HepG2 (cell line): ENCODE data around the gene SELENOI. TPM values are rescaled to one million over a fixed set of nuclear protein-coding genes. Genes with fewer than 3 reads are reported as not detected.
A peak's percentile ranks its signal among the peaks of the same experiment; 100 is the strongest.

ENCODE experiments used
- ATF5 ChIP-seq: sonication (generic); formaldehyde crosslinking; IDR thresholded peaks from 2 replicates; pipeline ENCODE4 v1.4.0; 2020; ENCODE audit warnings: mild to moderate bottlenecking, low read depth, missing genetic modification reagents
- DBP ChIP-seq: sonication (generic); formaldehyde crosslinking; IDR thresholded peaks from 2 replicates; pipeline ENCODE4 v1.4.0; 2020; ENCODE audit warnings: missing genetic modification reagents; ENCODE audit errors: not compliant biosample characterization
- GATAD2A ChIP-seq: IDR thresholded peaks from 2 replicates; pipeline ENCODE4 v1.6.1; 2016
- HOXD1 ChIP-seq: sonication (generic); formaldehyde crosslinking; IDR thresholded peaks from 2 replicates; pipeline ENCODE4 v1.5.0; 2020; ENCODE audit warnings: missing genetic modification reagents
- MEIS2 ChIP-seq: sonication (generic); formaldehyde crosslinking; IDR thresholded peaks from 2 replicates; pipeline ENCODE4 v1.9.0; 2021; ENCODE audit warnings: mild to moderate bottlenecking, missing genetic modification reagents
- RARA ChIP-seq: IDR thresholded peaks from 2 replicates; pipeline ENCODE4 v1.6.1; 2016; ENCODE audit warnings: missing genetic modification reagents, missing compliant biosample characterization
- SMAD3 ChIP-seq: sonication (generic); formaldehyde crosslinking; IDR thresholded peaks from 2 replicates; pipeline ENCODE4 v1.4.0; 2020; ENCODE audit warnings: missing genetic modification reagents
- TAF1 ChIP-seq: sonication (generic); formaldehyde crosslinking; IDR thresholded peaks from 2 replicates; pipeline ENCODE4 v1.4.0; 2020; ENCODE audit warnings: missing genetic modification reagents
- ZKSCAN8 ChIP-seq: IDR thresholded peaks from 2 replicates; pipeline ENCODE4 v1.6.1; 2016; ENCODE audit warnings: borderline replicate concordance, missing genetic modification reagents, missing compliant biosample characterization
- ZNF20 ChIP-seq: sonication (generic); formaldehyde crosslinking; IDR thresholded peaks from 2 replicates; pipeline ENCODE4 v1.4.0; 2020; ENCODE audit warnings: mild to moderate bottlenecking, moderate library complexity, missing genetic modification reagents
- ZNF205 ChIP-seq: IDR thresholded peaks from 2 replicates; pipeline ENCODE4 v1.6.1; 2018; ENCODE audit warnings: missing biosample characterization, missing genetic modification reagents
- ZNF292 ChIP-seq: sonication (generic); formaldehyde crosslinking; IDR thresholded peaks from 2 replicates; pipeline ENCODE4 v1.8.1; 2022; ENCODE audit warnings: mild to moderate bottlenecking, low read depth, missing genetic modification reagents, borderline replicate concordance
- ZNF367 ChIP-seq: sonication (generic); formaldehyde crosslinking; IDR thresholded peaks from 2 replicates; pipeline ENCODE4 v1.4.0; 2020; ENCODE audit warnings: missing genetic modification reagents, borderline replicate concordance
- ZNF510 ChIP-seq: sonication (generic); formaldehyde crosslinking; IDR thresholded peaks from 2 replicates; pipeline ENCODE4 v1.4.0; 2020; ENCODE audit warnings: low read depth, mild to moderate bottlenecking, missing genetic modification reagents
- ZSCAN12 ChIP-seq: sonication (generic); formaldehyde crosslinking; IDR thresholded peaks from 2 replicates; pipeline ENCODE4 v1.9.0; 2021; ENCODE audit warnings: mild to moderate bottlenecking, missing genetic modification reagents
- polyA plus RNA-seq, 8 experiments: library from polyadenylated mRNA; depleted of rRNA in 3 of 8; stranded (reverse) in 7 of 8; unstranded in 1 of 8; fragments of >200 nt; fragmentation: Illumina TruSeq in 4 of 8; extraction: Trizol in 4 of 8; gene quantifications; 2 replicates each; pipeline versions ENCODE4 v1.2.1 to v1.2.3, GENCODE V29; 2011 to 2016; ENCODE audit warnings: low read depth in 4 of 8, missing spikeins in 1 of 8, mixed read lengths in 1 of 8; ENCODE audit not compliant: insufficient read depth in 1 of 8
- total RNA-seq, 5 experiments: library from RNA; depleted of rRNA; stranded (reverse); fragments of >200 nt; fragmentation: Illumina TruSeq; extraction: Trizol; gene quantifications; 2 replicates each; pipeline ENCODE4 v1.2.3, GENCODE V29; 2016; ENCODE audit warnings: low read depth in 1 of 5
- TF ChIP-seq, protein P1 (sequence below): sonication (generic); formaldehyde crosslinking; IDR thresholded peaks from one replicate; pipeline ENCODE4 v1.5.1; 2020; ENCODE audit warnings: mild to moderate bottlenecking, missing genetic modification reagents; ENCODE audit errors: not compliant biosample characterization
- TF ChIP-seq, protein P2 (sequence below): sonication (generic); formaldehyde crosslinking; IDR thresholded peaks from 2 replicates; pipeline ENCODE4 v1.5.0; 2020; ENCODE audit warnings: missing genetic modification reagents, mild to moderate bottlenecking, borderline replicate concordance

The SELENOI gene
- total and polyA plus RNA-seq, 2 of the 13 experiments (the other 11 are each of a cell fraction or from before 2014, with no cell fraction given) = 27.7 to 60.3 TPM

GRCh38 chr2:26345545-26346453 lies at the start of gene SELENOI (continued):
- TF ChIP-seq RARA (CRISPR knock-in tag) (peak; percentile 27; the same call in 1 of the 2 replicates), ZNF367 (no peak), HOXD1 (peak; percentile 38; the same call in 1 of the 2 replicates), GATAD2A (CRISPR knock-in tag) (peak; percentile 68; the same call in 1 of the 2 replicates), DBP (CRISPR knock-in tag) (peak; percentile 48), ZNF292 (no peak), ZNF20 (CRISPR knock-in tag) (peak; percentile 87; the same call in 1 of the 2 replicates), MEIS2 (CRISPR knock-in tag) (peak; percentile 82), TAF1 (CRISPR knock-in tag) (peak; percentile 95), ATF5 (CRISPR knock-in tag) (no peak), ZNF205 (CRISPR knock-in tag) (peak; percentile 31; the same call in 1 of the 2 replicates), ZNF510 (CRISPR knock-in tag) (peak; percentile 61; the same call in 1 of the 2 replicates), SMAD3 (CRISPR knock-in tag) (peak; percentile 38; the same call in 1 of the 2 replicates), ZKSCAN8 (CRISPR knock-in tag) (no peak), ZSCAN12 (CRISPR knock-in tag) (no peak)
- TF ChIP-seq, protein P1, sequence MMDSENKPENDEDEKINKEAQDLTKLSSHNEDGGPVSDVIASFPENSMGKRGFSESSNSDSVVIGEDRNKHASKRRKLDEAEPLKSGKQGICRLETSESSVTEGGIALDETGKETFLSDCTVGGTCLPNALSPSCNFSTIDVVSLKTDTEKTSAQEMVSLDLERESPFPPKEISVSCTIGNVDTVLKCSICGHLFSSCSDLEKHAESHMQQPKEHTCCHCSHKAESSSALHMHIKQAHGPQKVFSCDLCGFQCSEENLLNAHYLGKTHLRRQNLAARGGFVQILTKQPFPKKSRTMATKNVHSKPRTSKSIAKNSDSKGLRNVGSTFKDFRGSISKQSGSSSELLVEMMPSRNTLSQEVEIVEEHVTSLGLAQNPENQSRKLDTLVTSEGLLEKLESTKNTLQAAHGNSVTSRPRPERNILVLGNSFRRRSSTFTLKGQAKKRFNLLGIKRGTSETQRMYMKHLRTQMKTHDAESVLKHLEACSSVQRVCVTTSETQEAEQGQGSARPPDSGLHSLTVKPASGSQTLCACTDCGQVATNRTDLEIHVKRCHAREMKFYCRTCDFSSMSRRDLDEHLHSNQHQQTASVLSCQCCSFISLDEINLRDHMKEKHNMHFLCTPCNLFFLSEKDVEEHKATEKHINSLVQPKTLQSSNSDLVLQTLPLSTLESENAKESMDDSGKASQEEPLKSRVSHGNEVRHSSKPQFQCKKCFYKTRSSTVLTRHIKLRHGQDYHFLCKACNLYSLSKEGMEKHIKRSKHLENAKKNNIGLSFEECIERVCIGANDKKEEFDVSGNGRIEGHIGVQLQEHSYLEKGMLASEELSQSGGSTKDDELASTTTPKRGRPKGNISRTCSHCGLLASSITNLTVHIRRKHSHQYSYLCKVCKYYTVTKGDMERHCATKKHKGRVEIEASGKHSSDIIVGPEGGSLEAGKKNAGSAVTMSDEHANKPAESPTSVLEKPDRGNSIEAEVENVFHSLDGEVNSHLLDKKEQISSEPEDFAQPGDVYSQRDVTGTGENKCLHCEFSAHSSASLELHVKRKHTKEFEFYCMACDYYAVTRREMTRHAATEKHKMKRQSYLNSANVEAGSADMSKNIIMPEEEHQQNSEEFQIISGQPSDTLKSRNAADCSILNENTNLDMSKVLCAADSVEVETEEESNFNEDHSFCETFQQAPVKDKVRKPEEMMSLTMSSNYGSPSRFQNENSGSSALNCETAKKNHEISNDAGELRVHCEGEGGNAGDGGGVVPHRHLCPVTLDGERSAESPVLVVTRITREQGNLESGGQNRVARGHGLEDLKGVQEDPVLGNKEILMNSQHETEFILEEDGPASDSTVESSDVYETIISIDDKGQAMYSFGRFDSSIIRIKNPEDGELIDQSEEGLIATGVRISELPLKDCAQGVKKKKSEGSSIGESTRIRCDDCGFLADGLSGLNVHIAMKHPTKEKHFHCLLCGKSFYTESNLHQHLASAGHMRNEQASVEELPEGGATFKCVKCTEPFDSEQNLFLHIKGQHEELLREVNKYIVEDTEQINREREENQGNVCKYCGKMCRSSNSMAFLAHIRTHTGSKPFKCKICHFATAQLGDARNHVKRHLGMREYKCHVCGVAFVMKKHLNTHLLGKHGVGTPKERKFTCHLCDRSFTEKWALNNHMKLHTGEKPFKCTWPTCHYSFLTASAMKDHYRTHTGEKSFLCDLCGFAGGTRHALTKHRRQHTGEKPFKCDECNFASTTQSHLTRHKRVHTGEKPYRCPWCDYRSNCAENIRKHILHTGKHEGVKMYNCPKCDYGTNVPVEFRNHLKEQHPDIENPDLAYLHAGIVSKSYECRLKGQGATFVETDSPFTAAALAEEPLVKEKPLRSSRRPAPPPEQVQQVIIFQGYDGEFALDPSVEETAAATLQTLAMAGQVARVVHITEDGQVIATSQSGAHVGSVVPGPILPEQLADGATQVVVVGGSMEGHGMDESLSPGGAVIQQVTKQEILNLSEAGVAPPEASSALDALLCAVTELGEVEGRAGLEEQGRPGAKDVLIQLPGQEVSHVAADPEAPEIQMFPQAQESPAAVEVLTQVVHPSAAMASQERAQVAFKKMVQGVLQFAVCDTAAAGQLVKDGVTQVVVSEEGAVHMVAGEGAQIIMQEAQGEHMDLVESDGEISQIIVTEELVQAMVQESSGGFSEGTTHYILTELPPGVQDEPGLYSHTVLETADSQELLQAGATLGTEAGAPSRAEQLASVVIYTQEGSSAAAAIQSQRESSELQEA = peak; percentile 87
- TF ChIP-seq, protein P2, sequence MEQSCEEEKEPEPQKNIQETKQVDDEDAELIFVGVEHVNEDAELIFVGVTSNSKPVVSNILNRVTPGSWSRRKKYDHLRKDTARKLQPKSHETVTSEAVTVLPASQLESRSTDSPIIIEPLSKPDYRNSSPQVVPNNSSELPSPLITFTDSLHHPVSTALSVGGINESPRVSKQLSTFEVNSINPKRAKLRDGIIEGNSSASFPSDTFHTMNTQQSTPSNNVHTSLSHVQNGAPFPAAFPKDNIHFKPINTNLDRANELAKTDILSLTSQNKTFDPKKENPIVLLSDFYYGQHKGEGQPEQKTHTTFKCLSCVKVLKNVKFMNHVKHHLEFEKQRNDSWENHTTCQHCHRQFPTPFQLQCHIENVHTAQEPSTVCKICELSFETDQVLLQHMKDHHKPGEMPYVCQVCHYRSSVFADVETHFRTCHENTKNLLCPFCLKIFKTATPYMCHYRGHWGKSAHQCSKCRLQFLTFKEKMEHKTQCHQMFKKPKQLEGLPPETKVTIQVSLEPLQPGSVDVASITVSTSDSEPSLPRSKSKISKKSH (CRISPR knock-in tag) = peak; percentile 60; the same call in 1 of the 2 replicates
